ENCODE measurements around the gene PTDSS2. TPM values are rescaled to one million over a fixed set of nuclear protein-coding genes. Genes with fewer than 3 reads are reported as not detected.
A peak's percentile ranks its signal among the peaks of the same experiment; 100 is the strongest.

The PTDSS2 gene
- total and polyA plus RNA-seq, 2 donors from 2014 or later: 28.5 to 37.7 TPM

- intact Hi-C loops (cut with DNase I): no loop called here
- no peak for DNase-seq
- FAIRE-seq: no peak
- H3K9ac ChIP-seq (ENCODE audit: low read length in 3 of 3): peak overlapping the region in 1 of 3 donors; percentile 51
- H3K27me3 ChIP-seq (ENCODE audit: control insufficient read depth, insufficient read depth, low read length): no peaks in the 10 kb centered on the region
- H3K9me3 ChIP-seq (ENCODE audit: control insufficient read depth in 2 of 3, insufficient read depth in 1 of 3, low read length in 3 of 3): no peaks in the 10 kb centered on the region
- no peak for TF ChIP-seq CTCF (IDR thresholded peaks at IDR 0.05; ENCODE audit: borderline replicate concordance, extremely low read depth, insufficient read depth)
- H3K4me3 ChIP-seq (ENCODE audit: low read length in 3 of 3): peak overlapping the region in 1 of 3 donors; percentile 64
- no peaks in the 10 kb centered on the region for H3K36me3 ChIP-seq (ENCODE audit: control insufficient read depth in 2 of 3, insufficient read depth in 3 of 3, low read length in 3 of 3)
- peak overlapping the region in 1 of 2 donors; percentile 37 for H3K27ac ChIP-seq (ENCODE audit: low read depth in 2 of 2, low read length in 2 of 2)
- H3K4me1 ChIP-seq (ENCODE audit: control insufficient read depth in 2 of 3, insufficient read depth in 2 of 3, low read depth in 1 of 3, low read length in 3 of 3): peaks cover 0 to 27% (median 6%) of the 10 kb centered on the region in 3 donors
Observed at GRCh38 chr11:417652-418342, 32.3 kb upstream of the PTDSS2 start.

- DNase-seq (no peak), FAIRE-seq (no peak)
- Histone ChIP-seq H3K9me3 (ENCODE audit: control insufficient read depth in 2 of 3, insufficient read depth in 1 of 3, low read length in 3 of 3) (no peaks in the 10 kb centered on the region), H3K27me3 (ENCODE audit: control insufficient read depth, insufficient read depth, low read length) (no peaks in the 10 kb centered on the region), H3K4me1 (ENCODE audit: control insufficient read depth in 2 of 3, insufficient read depth in 2 of 3, low read depth in 1 of 3, low read length in 3 of 3) (peaks cover 0 to 20% (median 6%) of the 10 kb centered on the region in 3 donors), H3K27ac (ENCODE audit: low read depth in 2 of 2, low read length in 2 of 2) (no peak overlapping the region), H3K4me3 (ENCODE audit: low read length in 3 of 3) (no peak overlapping the region), H3K36me3 (ENCODE audit: control insufficient read depth in 2 of 3, insufficient read depth in 3 of 3, low read length in 3 of 3) (no peaks in the 10 kb centered on the region), H3K9ac (ENCODE audit: low read length in 3 of 3) (no peak overlapping the region)
- no peak for TF ChIP-seq CTCF (IDR thresholded peaks at IDR 0.05; ENCODE audit: borderline replicate concordance, extremely low read depth, insufficient read depth)
- intact Hi-C loops (cut with DNase I): no loop called here
Observed at GRCh38 chr11:418343-419247, 31.5 kb upstream of the PTDSS2 start.

GRCh38 chr11:419248-420005 lies 30.7 kb upstream of the PTDSS2 start:
- no peak for DNase-seq
- Histone ChIP-seq H3K9ac (ENCODE audit: low read length in 3 of 3) (no peak overlapping the region), H3K36me3 (ENCODE audit: control insufficient read depth in 2 of 3, insufficient read depth in 3 of 3, low read length in 3 of 3) (no peaks in the 10 kb centered on the region), H3K27ac (ENCODE audit: low read depth in 2 of 2, low read length in 2 of 2) (no peak overlapping the region), H3K4me3 (ENCODE audit: low read length in 3 of 3) (no peak overlapping the region), H3K27me3 (ENCODE audit: control insufficient read depth, insufficient read depth, low read length) (no peaks in the 10 kb centered on the region), H3K4me1 (ENCODE audit: control insufficient read depth in 2 of 3, insufficient read depth in 2 of 3, low read depth in 1 of 3, low read length in 3 of 3) (peaks cover 0 to 18% (median 6%) of the 10 kb centered on the region in 3 donors), H3K9me3 (ENCODE audit: control insufficient read depth in 2 of 3, insufficient read depth in 1 of 3, low read length in 3 of 3) (no peaks in the 10 kb centered on the region)
- no peak for FAIRE-seq
- no peak for TF ChIP-seq CTCF (IDR thresholded peaks at IDR 0.05; ENCODE audit: borderline replicate concordance, extremely low read depth, insufficient read depth)
- intact Hi-C loops (cut with DNase I): no loop called here
